Breast epithelium (tissue), 3 donors: ENCODE measurements around the gene HSDL2.
A peak's percentile ranks its signal among the peaks of the same experiment; 100 is the strongest.

Experiments
- POLR2A ChIP-seq: fragments of 450-650 bp; IDR thresholded peaks from one replicate; pipeline ENCODE4 v1.6.1; 2016; ENCODE audit warnings: antibody characterized with exemption, mild to moderate bottlenecking, moderate library complexity
- TF ChIP-seq, protein P1 (sequence below), 3 donors: fragments of 450-650 bp; IDR thresholded peaks; one replicate each; pipeline ENCODE4 v1.5.1; 2016 to 2017; ENCODE audit warnings: antibody characterized with exemption in 3 of 3, mild to moderate bottlenecking in 3 of 3, moderate library complexity in 3 of 3

- TF ChIP-seq, protein P1, sequence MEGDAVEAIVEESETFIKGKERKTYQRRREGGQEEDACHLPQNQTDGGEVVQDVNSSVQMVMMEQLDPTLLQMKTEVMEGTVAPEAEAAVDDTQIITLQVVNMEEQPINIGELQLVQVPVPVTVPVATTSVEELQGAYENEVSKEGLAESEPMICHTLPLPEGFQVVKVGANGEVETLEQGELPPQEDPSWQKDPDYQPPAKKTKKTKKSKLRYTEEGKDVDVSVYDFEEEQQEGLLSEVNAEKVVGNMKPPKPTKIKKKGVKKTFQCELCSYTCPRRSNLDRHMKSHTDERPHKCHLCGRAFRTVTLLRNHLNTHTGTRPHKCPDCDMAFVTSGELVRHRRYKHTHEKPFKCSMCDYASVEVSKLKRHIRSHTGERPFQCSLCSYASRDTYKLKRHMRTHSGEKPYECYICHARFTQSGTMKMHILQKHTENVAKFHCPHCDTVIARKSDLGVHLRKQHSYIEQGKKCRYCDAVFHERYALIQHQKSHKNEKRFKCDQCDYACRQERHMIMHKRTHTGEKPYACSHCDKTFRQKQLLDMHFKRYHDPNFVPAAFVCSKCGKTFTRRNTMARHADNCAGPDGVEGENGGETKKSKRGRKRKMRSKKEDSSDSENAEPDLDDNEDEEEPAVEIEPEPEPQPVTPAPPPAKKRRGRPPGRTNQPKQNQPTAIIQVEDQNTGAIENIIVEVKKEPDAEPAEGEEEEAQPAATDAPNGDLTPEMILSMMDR (IDR thresholded peaks at IDR 0.05): peak; percentile 58 to 69 (median 69)
- TF ChIP-seq POLR2A: no peak
Observed at GRCh38 chr9:112361601-112362000, 18.3 kb upstream of the HSDL2 start.
